B cell (primary cell): ENCODE results near the gene IQGAP1. TPM values are rescaled to one million over a fixed set of nuclear protein-coding genes. Genes with fewer than 3 reads are reported as not detected.

ENCODE experiments used
- ATAC-seq: fragments of 200-7000 bp; cut with Tn5 transposase; one replicate; pipeline ENCODE4 v1.10.0; 2021; ENCODE audit warnings: low read depth, mild to moderate bottlenecking, moderate number of reproducible peaks, moderate library complexity
- CTCF ChIA-PET: fragments of 350-600 bp; sonication (Branson Sonifier 250); formaldehyde crosslinking; loops from one replicate; lab custom pipeline; 2021; ENCODE audit warnings: antibody characterized with exemption, inconsistent platforms; lab: Charles Lee
- POLR2A ChIA-PET: fragments of 350-600 bp; sonication (Branson Sonifier 250); formaldehyde crosslinking; loops from one replicate; lab custom pipeline; 2021; ENCODE audit warnings: antibody characterized with exemption; lab: Charles Lee
- DNase-seq: peaks from one replicate; pipeline ENCODE4 v3.0.0; 2013
- H2AFZ ChIP-seq: 2 replicates; pipeline ENCODE4 v1.6.1; 2012; ENCODE audit warnings: mild to moderate bottlenecking, low read depth, low read length; ENCODE audit not compliant: insufficient read depth, poor library complexity, severe bottlenecking
- H3K27ac ChIP-seq, 2 donors: 1 replicate in 1 of 2; 2 replicates in 1 of 2; pipeline ENCODE4 v1.5.1; 2012 to 2013; ENCODE audit warnings: low read length in 2 of 2, mild to moderate bottlenecking in 2 of 2, moderate library complexity in 1 of 2
- H3K27me3 ChIP-seq, 4 experiments: fragments of 200-600 bp in 1 of 4; sonication (generic) in 1 of 4; replicated peaks in 1 of 4; 1 replicate in 2 of 4; 2 replicates in 2 of 4; pipeline versions ENCODE4 v1.6.1 to v1.7.0; 2013 to 2016; ENCODE audit warnings: low read length in 3 of 4, mild to moderate bottlenecking in 2 of 4, mixed read lengths in 1 of 4, moderate library complexity in 1 of 4; ENCODE audit not compliant: insufficient read depth in 4 of 4, control insufficient read depth in 3 of 4; ENCODE audit errors: control extremely low read depth in 1 of 4
- H3K36me3 ChIP-seq, 2 experiments: replicated peaks in 1 of 2; 1 replicate in 1 of 2; 2 replicates in 1 of 2; pipeline versions ENCODE4 v1.6.1 to v1.7.1; 2013; ENCODE audit warnings: low read length in 1 of 2; ENCODE audit not compliant: insufficient read depth in 2 of 2, control insufficient read depth in 1 of 2; ENCODE audit errors: control extremely low read depth in 1 of 2, extremely low read depth in 1 of 2
- H3K4me1 ChIP-seq, 2 donors: fragments of 200-600 bp in 1 of 2; sonication (generic) in 1 of 2; 1 replicate in 1 of 2; 2 replicates in 1 of 2; pipeline versions ENCODE4 v1.5.1 to v1.6.1; 2013 to 2017; ENCODE audit warnings: low read length in 2 of 2; ENCODE audit not compliant: control insufficient read depth in 2 of 2, insufficient read depth in 2 of 2
- H3K4me2 ChIP-seq: replicated peaks from 2 replicates; pipeline ENCODE3; 2012; ENCODE audit warnings: mild to moderate bottlenecking, low read depth, low read length; ENCODE audit not compliant: poor library complexity, severe bottlenecking
- H3K4me3 ChIP-seq, 5 experiments: fragments of 200-600 bp in 1 of 5; sonication (generic) in 1 of 5; 1 replicate in 3 of 5; 2 replicates in 2 of 5; pipeline versions ENCODE4 v1.5.1 to v1.7.0; 2011 to 2016; ENCODE audit warnings: low read length in 4 of 5, mild to moderate bottlenecking in 4 of 5, low read depth in 2 of 5, control low read depth in 1 of 5, moderate library complexity in 1 of 5; ENCODE audit not compliant: insufficient read depth in 1 of 5; ENCODE audit errors: control extremely low read depth in 1 of 5, extremely low read depth in 1 of 5
- H3K79me2 ChIP-seq: fragments of 200-600 bp; sonication (generic); one replicate; pipeline ENCODE4 v1.6.0; 2016; ENCODE audit warnings: low read length; ENCODE audit not compliant: control insufficient read depth, insufficient read depth
- H3K9ac ChIP-seq: fragments of 200-600 bp; sonication (generic); 2 replicates; pipeline ENCODE4 v1.6.1; 2017; ENCODE audit warnings: mild to moderate bottlenecking, low read length, moderate library complexity
- H3K9me3 ChIP-seq, 3 donors: one replicate each; pipeline versions ENCODE4 v1.6.1 to v1.7.1; 2013; ENCODE audit warnings: low read length in 2 of 3; ENCODE audit not compliant: control insufficient read depth in 2 of 3, insufficient read depth in 1 of 3; ENCODE audit errors: control extremely low read depth in 1 of 3
- H4K20me1 ChIP-seq: 2 replicates; pipeline ENCODE4 v1.6.0; 2012; ENCODE audit warnings: mild to moderate bottlenecking, low read length; ENCODE audit not compliant: insufficient read depth, control insufficient read depth, poor library complexity, severe bottlenecking
- H3K27ac Mint-ChIP-seq: one replicate; pipeline ENCODE4 v1.8.0; 2021; ENCODE audit warnings: mixed read lengths
- H3K27me3 Mint-ChIP-seq: one replicate; pipeline ENCODE4 v1.8.0; 2021; ENCODE audit warnings: mixed read lengths
- H3K4me1 Mint-ChIP-seq: one replicate; pipeline ENCODE4 v1.8.0; 2021; ENCODE audit warnings: mixed read lengths
- H3K4me3 Mint-ChIP-seq: one replicate; pipeline ENCODE4 v1.8.0; 2021; ENCODE audit warnings: mixed read lengths
- H3K9me3 Mint-ChIP-seq: one replicate; pipeline ENCODE4 v1.8.0; 2022; ENCODE audit warnings: mixed read lengths; ENCODE audit not compliant: insufficient read depth
- EZH2 ChIP-seq: IDR thresholded peaks from 2 replicates; pipeline ENCODE4 v1.6.1; 2012; ENCODE audit warnings: borderline replicate concordance, low read depth, mild to moderate bottlenecking, moderate library complexity, low read length; ENCODE audit not compliant: insufficient read depth, poor library complexity, severe bottlenecking
- WGBS: methylation state at CpG from one replicate; pipeline ENCODE4 v1.1.5; 2013; ENCODE audit warnings: missing lambda C conversion rate; ENCODE audit not compliant: insufficient coverage; 5-methylcytosine and 5-hydroxymethylcytosine counted together
- intact Hi-C: fragments of 100-400 bp; cut with micrococcal nuclease; formaldehyde crosslinking; loops from one replicate; pipeline ENCODE4 v1.10.0; 2022
- polyA plus RNA-seq: library from polyadenylated mRNA; depleted of rRNA; stranded (reverse); fragments of >200 nt; gene quantifications from 2 replicates; pipeline ENCODE4 v1.2.3, GENCODE V29; 2012
- total RNA-seq, 2 donors: library from RNA; stranded (reverse); fragments of 120-200 nt in 1 of 2; gene quantifications; 1 replicate in 1 of 2; 2 replicates in 1 of 2; pipeline versions ENCODE4 v1.2.3 to v1.2.4, GENCODE V29; 2013 to 2022
- TF ChIP-seq, protein P1 (sequence below): fragments of 200-600 bp; IDR thresholded peaks from one replicate; pipeline ENCODE4 v1.8.0; 2022; ENCODE audit warnings: antibody characterized with exemption, mild to moderate bottlenecking

The IQGAP1 gene
- total and polyA plus RNA-seq, 2 donors (not counting 1 experiment from before 2014, with no cell fraction given): 49.7 to 216 TPM

GRCh38 chr15:90389513-90389912, 1.5 kb downstream of the IQGAP1 start:
- Histone ChIP-seq H3K9me3 (no peaks in the 10 kb centered on the region), H3K27me3 (no peaks in the 10 kb centered on the region), H3K9ac (peak overlapping the region; percentile 91), H3K4me1 (peaks cover 29% of the 10 kb centered on the region in 2 donors), H4K20me1 (peaks cover 30% of the 10 kb centered on the region), H3K27ac (no peak overlapping the region), H3K36me3 (peaks cover 0 to 13% of the 10 kb centered on the region in 2 experiments), H3K4me3 (peak overlapping the region in 4 of 5 experiments; percentile 72 to 93 (median 88)), H2AFZ (no peak overlapping the region), H3K4me2 (peak overlapping the region; percentile 94), H3K79me2 (peaks cover 63% of the 10 kb centered on the region)
- H3K27me3 Mint-ChIP-seq: no peaks in the 10 kb centered on the region
- ChIA-PET CTCF (interaction anchor here (1.0 to 2.2 kb wide), 3 partner anchors 11 to 542 kb away, joined by 3 to 8 read pairs (median 4); partner anchors contain the start of gene ZNF774), POLR2A (interaction anchor here (0.7 to 1.9 kb wide), 2 partner anchors 9 to 102 kb away, joined by 3 to 4 read pairs; no protein-coding TSS in a partner anchor)
- intact Hi-C loops: loop anchor here (10.0 kb wide), 2 partner anchors 45 to 205 kb away; no protein-coding TSS in a partner anchor
- TF ChIP-seq, protein P1, sequence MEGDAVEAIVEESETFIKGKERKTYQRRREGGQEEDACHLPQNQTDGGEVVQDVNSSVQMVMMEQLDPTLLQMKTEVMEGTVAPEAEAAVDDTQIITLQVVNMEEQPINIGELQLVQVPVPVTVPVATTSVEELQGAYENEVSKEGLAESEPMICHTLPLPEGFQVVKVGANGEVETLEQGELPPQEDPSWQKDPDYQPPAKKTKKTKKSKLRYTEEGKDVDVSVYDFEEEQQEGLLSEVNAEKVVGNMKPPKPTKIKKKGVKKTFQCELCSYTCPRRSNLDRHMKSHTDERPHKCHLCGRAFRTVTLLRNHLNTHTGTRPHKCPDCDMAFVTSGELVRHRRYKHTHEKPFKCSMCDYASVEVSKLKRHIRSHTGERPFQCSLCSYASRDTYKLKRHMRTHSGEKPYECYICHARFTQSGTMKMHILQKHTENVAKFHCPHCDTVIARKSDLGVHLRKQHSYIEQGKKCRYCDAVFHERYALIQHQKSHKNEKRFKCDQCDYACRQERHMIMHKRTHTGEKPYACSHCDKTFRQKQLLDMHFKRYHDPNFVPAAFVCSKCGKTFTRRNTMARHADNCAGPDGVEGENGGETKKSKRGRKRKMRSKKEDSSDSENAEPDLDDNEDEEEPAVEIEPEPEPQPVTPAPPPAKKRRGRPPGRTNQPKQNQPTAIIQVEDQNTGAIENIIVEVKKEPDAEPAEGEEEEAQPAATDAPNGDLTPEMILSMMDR: no peak
- no peak for TF ChIP-seq EZH2
- WGBS: 84% methylated on average over 4 of the region's 6 CpGs
- DNase-seq (no peak), ATAC-seq (no peak)
- peak overlapping the region; percentile 90 for H3K4me3 Mint-ChIP-seq
- no peaks in the 10 kb centered on the region for H3K9me3 Mint-ChIP-seq
- H3K27ac Mint-ChIP-seq: peak overlapping the region; percentile 64
- peaks cover 50% of the 10 kb centered on the region for H3K4me1 Mint-ChIP-seq

DNA sequence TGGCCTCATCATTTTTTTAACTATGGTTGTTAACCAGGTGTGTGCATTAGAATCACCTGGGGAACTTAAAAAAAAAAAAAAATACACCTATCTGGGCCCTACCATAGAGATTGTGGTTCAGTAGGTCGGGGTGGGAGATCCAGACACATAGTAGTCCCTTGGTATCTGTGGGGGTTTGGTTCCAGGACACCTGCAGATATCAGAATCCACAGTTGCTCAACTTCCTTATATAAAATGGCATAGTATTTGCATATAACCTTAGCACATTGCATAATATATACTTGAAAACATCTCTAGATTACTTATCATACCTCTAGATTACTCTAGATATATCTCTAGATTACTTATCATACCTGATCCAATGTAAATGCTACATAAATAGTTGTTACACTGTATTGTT, 5.0 kb downstream of the IQGAP1 start:
- no peak overlapping the region for H3K4me3 Mint-ChIP-seq
- H3K27me3 ChIP-seq: no peaks in the 10 kb centered on the region
- H2AFZ ChIP-seq: no peak overlapping the region
- ChIA-PET CTCF (no interaction called here), POLR2A (no interaction called here)
- peaks cover 0 to 17% of the 10 kb centered on the region in 2 experiments for H3K36me3 ChIP-seq
- H3K9ac ChIP-seq: no peak overlapping the region
- DNase-seq (no peak), ATAC-seq (no peak)
- intact Hi-C loops: no loop called here
- H4K20me1 ChIP-seq: peaks cover 35% of the 10 kb centered on the region
- no peak overlapping the region for H3K4me3 ChIP-seq
- no CpG with 5 or more reads among the region's 1 CpG for WGBS
- H3K4me1 Mint-ChIP-seq: peaks cover 71% of the 10 kb centered on the region
- no peak for TF ChIP-seq EZH2
- TF ChIP-seq, protein P1: no peak
- no peaks in the 10 kb centered on the region for H3K9me3 ChIP-seq
- no peak overlapping the region for H3K4me2 ChIP-seq
- no peak overlapping the region for H3K27ac Mint-ChIP-seq
- H3K27me3 Mint-ChIP-seq: no peaks in the 10 kb centered on the region
- no peak overlapping the region for H3K27ac ChIP-seq
- no peaks in the 10 kb centered on the region for H3K9me3 Mint-ChIP-seq
- peaks cover 98% of the 10 kb centered on the region for H3K79me2 ChIP-seq
- H3K4me1 ChIP-seq: peaks cover 34 to 39% of the 10 kb centered on the region in 2 donors
